ENCODE measurements around the gene TIMP2.

- TF ChIP-seq CTCF (IDR thresholded peaks at IDR 0.05; ENCODE audit: low read depth, low read length, missing input control) (no peak), REST (IDR thresholded peaks at IDR 0.05) (no peak), NR2F2 (IDR thresholded peaks at IDR 0.05) (no peak), ZBTB33 (IDR thresholded peaks at IDR 0.05) (no peak), TAF1 (conservative IDR thresholded peaks at IDR 0.05) (no peak), YY1 (IDR thresholded peaks at IDR 0.05) (no peak), RAD21 (IDR thresholded peaks at IDR 0.05) (no peak), EGR1 (IDR thresholded peaks at IDR 0.05; ENCODE audit: low read depth in 2 of 2) (no peak), GABPA (IDR thresholded peaks at IDR 0.05 in 1 of 2, conservative IDR thresholded peaks at IDR 0.05 in 1 of 2) (no peak), ATF3 (IDR thresholded peaks at IDR 0.05) (no peak), JUND (IDR thresholded peaks at IDR 0.05) (no peak), FOXA1 (IDR thresholded peaks at IDR 0.05) (no peak)
Measured at GRCh38 chr17:78893684-78894083, 31.5 kb downstream of the TIMP2 start.
